Chondrocyte (in vitro differentiated cells): Measurements from ENCODE around the gene NRXN2. TPM values are rescaled to one million over a fixed set of nuclear protein-coding genes. Genes with fewer than 3 reads are reported as not detected.

Experiments
- DNase-seq: peaks from one replicate; pipeline ENCODE4 v3.0.0; 2021; ENCODE audit warnings: mixed read lengths, low spot score
- H3K27ac Mint-ChIP-seq: one replicate; pipeline ENCODE4 v1.8.0; 2021; ENCODE audit warnings: mild to moderate bottlenecking, moderate library complexity, mixed read lengths; ENCODE audit not compliant: unreplicated experiment
- H3K27me3 Mint-ChIP-seq: 2 replicates; pipeline ENCODE4 v1.8.0; 2021; ENCODE audit warnings: low read depth, mixed read lengths
- H3K36me3 Mint-ChIP-seq: 2 replicates; pipeline ENCODE4 v1.8.0; 2021; ENCODE audit warnings: low read depth, mixed read lengths
- H3K4me1 Mint-ChIP-seq: 2 replicates; pipeline ENCODE4 v1.8.0; 2021; ENCODE audit warnings: low read depth, mild to moderate bottlenecking, mixed read lengths
- H3K4me3 Mint-ChIP-seq: one replicate; pipeline ENCODE4 v1.8.0; 2021; ENCODE audit warnings: mild to moderate bottlenecking, moderate library complexity, mixed read lengths; ENCODE audit not compliant: unreplicated experiment
- H3K9me3 Mint-ChIP-seq: 2 replicates; pipeline ENCODE4 v1.8.0; 2021; ENCODE audit warnings: low read depth, mixed read lengths
- CTCF ChIP-seq: fragments of 200-600 bp; sonication (generic); IDR thresholded peaks from 2 replicates; pipeline ENCODE4 v1.5.0; 2021; ENCODE audit warnings: antibody characterized with exemption, mild to moderate bottlenecking, moderate library complexity
- total RNA-seq: library from RNA; stranded (reverse); gene quantifications from 3 replicates; pipeline ENCODE4 v1.2.1, GENCODE V29; 2021

NRXN2 gene
- total RNA-seq, 1 donor from 2014 or later = 1.8 TPM

GRCh38 chr11:64588701-64589100, 134.3 kb downstream of the NRXN2 start:
- no peak for DNase-seq
- peaks cover 10% of the 10 kb centered on the region for H3K36me3 Mint-ChIP-seq
- no peak overlapping the region for H3K27ac Mint-ChIP-seq
- peaks cover 37% of the 10 kb centered on the region for H3K27me3 Mint-ChIP-seq
- H3K9me3 Mint-ChIP-seq = peaks cover 16% of the 10 kb centered on the region
- H3K4me3 Mint-ChIP-seq = no peak overlapping the region
- peaks cover 8% of the 10 kb centered on the region for H3K4me1 Mint-ChIP-seq
- TF ChIP-seq CTCF = no peak

GRCh38 chr11:64586366-64586765, 136.6 kb downstream of the NRXN2 start:
- Mint-ChIP-seq H3K4me1 (peaks cover 8% of the 10 kb centered on the region), H3K27me3 (peaks cover 39% of the 10 kb centered on the region)

GRCh38 chr11:64585150-64585549, 137.8 kb downstream of the NRXN2 start:
- peaks cover 16% of the 10 kb centered on the region for H3K9me3 Mint-ChIP-seq
- no peak overlapping the region for H3K27ac Mint-ChIP-seq
- peak; percentile 37 for DNase-seq
- TF ChIP-seq CTCF = no peak
- H3K4me1 Mint-ChIP-seq = peaks cover 13% of the 10 kb centered on the region
- H3K36me3 Mint-ChIP-seq = peaks cover 10% of the 10 kb centered on the region
- H3K4me3 Mint-ChIP-seq = no peak overlapping the region
- H3K27me3 Mint-ChIP-seq = peaks cover 39% of the 10 kb centered on the region

More at GRCh38 chr11:64586366-64586765, 136.6 kb downstream of the NRXN2 start:
- H3K27ac Mint-ChIP-seq = peak overlapping the region; percentile 3
- peaks cover 16% of the 10 kb centered on the region for H3K9me3 Mint-ChIP-seq
- DNase-seq = no peak
- no peak for TF ChIP-seq CTCF
- no peak overlapping the region for H3K4me3 Mint-ChIP-seq
- H3K36me3 Mint-ChIP-seq = peaks cover 10% of the 10 kb centered on the region

GRCh38 chr11:64583296-64584262, 139.4 kb downstream of the NRXN2 start:
- TF ChIP-seq CTCF = no peak
- Mint-ChIP-seq H3K4me1 (peaks cover 16% of the 10 kb centered on the region), H3K27ac (no peak overlapping the region), H3K9me3 (peaks cover 9% of the 10 kb centered on the region), H3K36me3 (peaks cover 9% of the 10 kb centered on the region), H3K4me3 (no peak overlapping the region), H3K27me3 (peaks cover 36% of the 10 kb centered on the region)
- DNase-seq = peak; percentile 56

- Mint-ChIP-seq H3K4me1 (peaks cover 16% of the 10 kb centered on the region), H3K4me3 (no peak overlapping the region), H3K27me3 (peaks cover 30% of the 10 kb centered on the region), H3K36me3 (peaks cover 3% of the 10 kb centered on the region), H3K27ac (no peak overlapping the region), H3K9me3 (peaks cover 2% of the 10 kb centered on the region)
- DNase-seq = peak; percentile 77
- no peak for TF ChIP-seq CTCF
These were observed 140.1 kb downstream of the NRXN2 start for GRCh38 chr11:64582885-64583284.
